ENCODE results near the gene EVX2.
A peak's percentile ranks its signal among the peaks of the same experiment; 100 is the strongest.

The EVX2 gene

DNA sequence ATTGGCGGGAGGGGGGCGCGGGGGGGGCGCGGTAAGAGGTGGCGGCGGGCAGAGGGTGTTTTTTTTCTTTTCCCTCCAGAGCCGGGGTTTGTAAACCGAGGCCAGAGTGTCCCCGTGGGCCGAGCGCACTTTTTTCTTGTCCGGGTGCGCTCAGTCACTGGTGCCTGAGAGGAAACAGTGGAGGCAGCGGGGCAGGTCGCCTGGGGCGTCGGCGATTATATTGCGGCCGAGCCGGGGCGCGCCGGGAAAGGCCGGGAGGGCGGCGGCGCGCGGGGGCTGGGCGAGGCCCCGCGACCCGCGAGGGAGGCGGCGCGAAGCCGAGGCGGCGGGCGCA, 46.0 kb upstream of the EVX2 start:
- H3K4me3 ChIP-seq (ENCODE audit: control insufficient read depth, low read depth, low read length): peak overlapping the region; percentile 56
- TF ChIP-seq, protein P1, sequence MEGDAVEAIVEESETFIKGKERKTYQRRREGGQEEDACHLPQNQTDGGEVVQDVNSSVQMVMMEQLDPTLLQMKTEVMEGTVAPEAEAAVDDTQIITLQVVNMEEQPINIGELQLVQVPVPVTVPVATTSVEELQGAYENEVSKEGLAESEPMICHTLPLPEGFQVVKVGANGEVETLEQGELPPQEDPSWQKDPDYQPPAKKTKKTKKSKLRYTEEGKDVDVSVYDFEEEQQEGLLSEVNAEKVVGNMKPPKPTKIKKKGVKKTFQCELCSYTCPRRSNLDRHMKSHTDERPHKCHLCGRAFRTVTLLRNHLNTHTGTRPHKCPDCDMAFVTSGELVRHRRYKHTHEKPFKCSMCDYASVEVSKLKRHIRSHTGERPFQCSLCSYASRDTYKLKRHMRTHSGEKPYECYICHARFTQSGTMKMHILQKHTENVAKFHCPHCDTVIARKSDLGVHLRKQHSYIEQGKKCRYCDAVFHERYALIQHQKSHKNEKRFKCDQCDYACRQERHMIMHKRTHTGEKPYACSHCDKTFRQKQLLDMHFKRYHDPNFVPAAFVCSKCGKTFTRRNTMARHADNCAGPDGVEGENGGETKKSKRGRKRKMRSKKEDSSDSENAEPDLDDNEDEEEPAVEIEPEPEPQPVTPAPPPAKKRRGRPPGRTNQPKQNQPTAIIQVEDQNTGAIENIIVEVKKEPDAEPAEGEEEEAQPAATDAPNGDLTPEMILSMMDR (conservative IDR thresholded peaks at IDR 0.05; ENCODE audit: control insufficient read depth, insufficient read depth, low read depth, low read length): no peak

DNA sequence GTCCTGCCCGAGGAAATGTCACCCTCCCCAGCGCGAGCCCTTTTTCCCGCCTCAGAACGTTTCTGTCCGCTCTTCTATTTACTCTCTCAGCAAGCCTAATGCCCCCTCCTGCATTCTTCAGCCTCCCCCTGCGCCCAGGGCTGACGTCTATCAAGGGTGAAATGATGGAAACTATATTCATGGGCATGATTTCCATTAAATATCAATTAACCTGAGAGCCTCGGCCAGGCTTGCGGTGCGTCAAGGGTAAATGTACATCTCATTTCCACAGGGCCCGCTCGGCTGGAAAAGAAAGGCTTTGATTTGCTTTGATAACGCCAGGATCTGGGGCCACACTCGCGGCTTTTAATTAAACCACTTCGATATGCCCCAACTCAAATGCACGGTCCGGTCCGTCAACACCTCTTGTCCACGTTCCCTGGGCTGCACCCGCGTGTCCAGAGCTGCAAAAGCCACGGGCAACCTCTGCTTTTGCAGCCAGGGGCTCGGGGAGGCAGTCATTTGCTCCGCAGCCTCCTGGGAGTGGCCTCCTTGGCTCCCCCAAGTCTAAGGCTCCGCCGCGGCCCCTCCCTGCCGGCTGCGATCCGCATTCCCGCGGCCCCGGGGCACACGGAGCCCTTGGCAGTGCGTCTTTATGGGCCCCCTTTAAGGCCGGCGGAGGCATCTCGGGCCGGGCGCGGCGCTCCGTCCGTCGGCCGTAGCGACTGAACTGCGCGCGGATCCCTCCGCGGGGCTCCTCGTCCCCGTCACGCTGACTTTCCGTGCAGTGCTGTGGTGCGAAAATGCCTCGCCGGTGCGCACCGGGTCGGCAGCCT, 45.4 kb upstream of the EVX2 start, which contains the start of gene HOXD8:
Gene HOXD8 (plus strand): TSS at position 724 of the 815 bp plus-strand sequence. CDS start 662 bp downstream, outside the sequence.
- TF ChIP-seq, protein P1 (conservative IDR thresholded peaks at IDR 0.05; ENCODE audit: control insufficient read depth, insufficient read depth, low read depth, low read length): no peak
- peak within 1 kb of the TSS; percentile 71 for H3K4me3 ChIP-seq (ENCODE audit: control insufficient read depth, low read depth, low read length)
- peak; percentile 88 for DNase-seq (ENCODE audit: low read depth)

More for the DNA sequence above, 46.0 kb upstream of the EVX2 start:
- no peak for DNase-seq (ENCODE audit: low read depth)

DNA sequence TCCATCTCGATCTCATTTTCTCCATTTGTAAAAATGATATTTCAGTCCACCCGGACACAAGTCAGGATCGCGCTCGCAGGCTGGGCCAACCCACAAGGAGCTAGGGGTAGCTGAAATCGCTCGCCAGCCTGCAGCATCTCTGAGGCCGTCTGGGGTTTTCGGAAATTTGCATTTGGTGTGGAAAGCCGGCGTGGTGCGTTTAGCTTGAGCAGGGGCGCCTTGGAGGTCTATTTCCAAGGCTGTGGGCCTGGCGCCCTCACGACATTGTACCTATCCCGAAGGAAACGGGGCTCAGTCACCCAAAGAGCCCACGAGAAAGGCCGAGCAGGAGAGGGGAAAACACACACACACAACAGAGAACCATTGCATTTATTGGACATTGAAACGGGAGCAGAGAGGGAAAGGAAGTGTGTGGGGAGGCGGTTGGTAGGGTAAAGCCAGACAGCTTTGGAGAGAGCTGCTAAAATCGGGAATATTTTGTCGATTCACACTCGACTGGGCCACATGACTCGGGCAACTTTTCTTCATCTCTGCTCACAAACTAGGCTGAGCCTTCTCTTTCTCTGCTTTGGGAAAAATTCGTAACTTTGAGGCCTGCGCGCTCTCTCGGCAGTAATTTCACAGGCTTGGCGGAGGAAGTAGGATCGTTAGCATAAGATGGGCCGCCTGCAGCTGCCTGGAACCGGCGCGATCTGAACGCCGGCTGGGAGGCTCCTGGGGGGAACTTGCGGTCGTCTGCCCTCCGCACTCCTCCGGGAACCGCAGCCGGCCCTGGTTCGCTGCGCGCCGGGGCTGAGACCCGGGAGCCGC, 44.6 kb upstream of the EVX2 start:
- TF ChIP-seq, protein P1 (conservative IDR thresholded peaks at IDR 0.05; ENCODE audit: control insufficient read depth, insufficient read depth, low read depth, low read length): no peak
- peak; percentile 45 for DNase-seq (ENCODE audit: low read depth)
- H3K4me3 ChIP-seq (ENCODE audit: control insufficient read depth, low read depth, low read length): peak overlapping the region; percentile 56

DNA sequence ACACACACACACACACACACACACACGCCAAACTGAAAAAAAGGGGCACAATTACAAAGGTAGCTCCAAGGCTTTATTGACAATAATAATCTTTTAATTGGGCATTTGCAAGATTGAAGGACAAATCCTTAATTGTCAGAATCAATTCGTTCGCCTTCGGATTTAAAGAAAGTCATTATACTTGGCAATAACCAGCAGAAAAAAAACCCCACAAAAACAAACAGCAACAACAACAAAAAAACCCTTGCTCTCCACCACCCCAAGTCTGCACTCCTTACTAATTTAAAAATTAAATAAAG, 44.0 kb upstream of the EVX2 start:
- TF ChIP-seq, protein P1 (conservative IDR thresholded peaks at IDR 0.05; ENCODE audit: control insufficient read depth, insufficient read depth, low read depth, low read length): no peak

DNA sequence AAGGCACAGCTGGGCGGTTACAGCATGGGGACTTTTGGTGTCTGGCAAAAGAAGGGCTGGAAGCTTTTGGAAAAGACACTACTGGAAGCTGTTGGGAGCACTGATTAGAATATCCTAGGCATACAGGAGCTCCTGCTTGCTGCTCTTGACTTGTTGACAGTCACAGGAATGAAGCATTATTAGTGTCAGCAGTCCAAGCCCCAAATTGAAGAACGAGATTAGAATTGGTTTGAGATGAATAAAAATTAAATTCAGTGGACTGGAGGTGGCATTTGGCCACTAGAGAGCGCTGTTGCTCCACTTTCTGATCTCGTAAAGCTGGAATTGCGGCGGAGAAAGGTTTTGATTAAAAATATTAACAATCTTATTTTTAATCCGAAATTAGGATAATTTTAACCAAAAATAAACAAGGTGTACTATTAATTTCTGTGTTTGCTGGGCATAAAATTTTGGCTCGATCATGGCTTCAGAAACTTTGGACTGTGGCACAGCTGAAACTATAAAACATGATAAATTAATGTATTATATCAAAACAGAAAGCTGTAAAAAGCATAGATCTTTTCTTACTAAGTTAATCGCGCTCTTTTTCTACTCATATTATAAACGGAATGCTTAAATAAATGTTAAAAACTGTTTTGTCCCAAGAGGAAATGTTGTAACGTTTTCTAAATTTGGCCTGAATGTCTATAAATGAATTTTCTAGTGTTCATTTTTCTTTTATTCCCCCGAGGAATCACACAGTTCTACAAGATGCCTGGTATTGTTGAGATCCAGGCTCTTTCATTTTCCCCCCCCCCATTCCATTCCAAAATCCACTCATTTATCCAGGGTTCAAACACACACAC, 43.4 kb upstream of the EVX2 start:
- DNase-seq (ENCODE audit: low read depth): peak; percentile 76
- TF ChIP-seq, protein P1 (conservative IDR thresholded peaks at IDR 0.05; ENCODE audit: control insufficient read depth, insufficient read depth, low read depth, low read length): peak; percentile 81
- H3K4me3 ChIP-seq (ENCODE audit: control insufficient read depth, low read depth, low read length): peak overlapping the region; percentile 21

More for the DNA sequence above, 44.0 kb upstream of the EVX2 start:
- H3K4me3 ChIP-seq (ENCODE audit: control insufficient read depth, low read depth, low read length): peak overlapping the region; percentile 56
- DNase-seq (ENCODE audit: low read depth): no peak

DNA sequence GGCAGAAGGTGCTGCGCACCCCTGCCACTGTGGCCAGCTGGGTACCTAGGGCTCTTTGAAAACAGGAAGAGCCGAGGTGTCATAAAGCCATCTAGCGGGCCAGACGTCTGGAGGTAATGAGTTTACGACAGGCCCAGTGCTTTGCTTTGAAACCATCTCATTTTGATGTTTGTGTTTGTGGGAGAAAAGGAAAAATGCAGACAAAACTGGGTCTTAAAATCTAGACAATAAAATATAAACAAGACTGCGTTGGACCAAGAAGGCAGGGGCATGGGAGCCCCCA, 42.0 kb upstream of the EVX2 start:
- TF ChIP-seq, protein P1 (conservative IDR thresholded peaks at IDR 0.05; ENCODE audit: control insufficient read depth, insufficient read depth, low read depth, low read length): no peak
- no peak overlapping the region for H3K4me3 ChIP-seq (ENCODE audit: control insufficient read depth, low read depth, low read length)
- no peak for DNase-seq (ENCODE audit: low read depth)

Measured in fibroblast of mammary gland (primary cell).